GM19238 (cell line): ENCODE measurements around the gene ALPP.
"Not testable (repeated sequence)": the region's sequence is repeated elsewhere in the genome, so short reads cannot be mapped to it uniquely, and the experiment has no call there.

Experiments
- DNase-seq: peaks from one replicate; pipeline ENCODE4 v3.0.0; 2011; ENCODE audit warnings: low spot score; ENCODE audit not compliant: insufficient read length

Gene ALPP

GRCh38 chr2:232381204-232382031 lies 2.9 kb downstream of the ALPP start:
- DNase-seq = not testable (repeated sequence)

GRCh38 chr2:232382331-232383225 lies 4.0 kb downstream of the ALPP start:
- DNase-seq = no peak

- no peak for DNase-seq
Observed at GRCh38 chr2:232384466-232384865, 5.9 kb downstream of the ALPP start.

GRCh38 chr2:232385058-232385457 lies 6.5 kb downstream of the ALPP start:
- not testable (repeated sequence) for DNase-seq

- no peak for DNase-seq
Observed at GRCh38 chr2:232385660-232386489, 7.3 kb downstream of the ALPP start.

GRCh38 chr2:232386490-232386739 lies 7.9 kb downstream of the ALPP start:
- no peak for DNase-seq

- no peak for DNase-seq
Observed at GRCh38 chr2:232386740-232387450, 8.3 kb downstream of the ALPP start.

GRCh38 chr2:232387451-232388171 lies 9.1 kb downstream of the ALPP start:
- no peak for DNase-seq

GRCh38 chr2:232388324-232388891 lies 9.9 kb downstream of the ALPP start:
- no peak for DNase-seq

- DNase-seq = no peak
Observed at GRCh38 chr2:232389327-232389726, 10.8 kb downstream of the ALPP start.

- DNase-seq = no peak
Observed at GRCh38 chr2:232390661-232391060, 12.1 kb downstream of the ALPP start.

- no peak for DNase-seq
Observed at GRCh38 chr2:232393556-232393955, 15.0 kb downstream of the ALPP start.

GRCh38 chr2:232394431-232394830 lies 15.9 kb downstream of the ALPP start:
- not testable (repeated sequence) for DNase-seq

- no peak for DNase-seq
Observed at GRCh38 chr2:232395586-232395985, 17.0 kb downstream of the ALPP start.

- DNase-seq = no peak
Observed at GRCh38 chr2:232396683-232397082, 18.1 kb downstream of the ALPP start.

GRCh38 chr2:232398293-232399034 lies 19.9 kb downstream of the ALPP start:
- no peak for DNase-seq

- DNase-seq = no peak
Observed at GRCh38 chr2:232400256-232401015, 21.9 kb downstream of the ALPP start.

GRCh38 chr2:232402518-232402917 lies 24.0 kb downstream of the ALPP start:
- no peak for DNase-seq
